ENCODE results near the gene MMP15.
"Not testable (repeated sequence)": the region's sequence is repeated elsewhere in the genome, so short reads cannot be mapped to it uniquely, and the experiment has no call there.

The MMP15 gene

GRCh38 chr16:58025351-58026138, at the start of gene MMP15:
TSS of gene MMP15 (plus strand) at chr16:58025754. CDS start at chr16:58026351, 597 bp downstream.
- DNase-seq: peak; percentile 48

DNA sequence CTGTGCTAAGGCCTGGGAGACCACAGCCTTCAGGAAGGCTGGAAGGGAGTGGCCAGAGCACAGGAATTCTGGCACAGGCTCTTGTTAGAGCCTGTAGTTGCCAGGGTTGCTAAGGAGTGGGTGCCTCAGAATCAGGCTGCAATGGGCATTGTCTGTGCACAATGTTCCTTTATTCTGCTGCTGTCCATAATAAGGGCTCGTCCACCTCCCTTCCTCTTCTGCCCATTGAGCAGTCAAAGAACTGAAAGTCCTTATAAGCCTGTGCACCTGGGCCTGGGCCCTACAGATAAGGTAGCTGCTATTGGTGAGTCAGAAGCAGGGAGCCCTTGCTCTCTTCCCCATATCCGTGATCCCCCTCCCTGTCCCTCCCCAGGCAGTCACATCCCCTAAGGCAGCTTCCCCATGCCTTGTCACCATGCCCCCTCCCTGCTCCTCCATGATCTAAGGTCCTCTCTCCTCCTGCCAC, 49.2 kb upstream of the MMP15 start:
- no peak for DNase-seq

DNA sequence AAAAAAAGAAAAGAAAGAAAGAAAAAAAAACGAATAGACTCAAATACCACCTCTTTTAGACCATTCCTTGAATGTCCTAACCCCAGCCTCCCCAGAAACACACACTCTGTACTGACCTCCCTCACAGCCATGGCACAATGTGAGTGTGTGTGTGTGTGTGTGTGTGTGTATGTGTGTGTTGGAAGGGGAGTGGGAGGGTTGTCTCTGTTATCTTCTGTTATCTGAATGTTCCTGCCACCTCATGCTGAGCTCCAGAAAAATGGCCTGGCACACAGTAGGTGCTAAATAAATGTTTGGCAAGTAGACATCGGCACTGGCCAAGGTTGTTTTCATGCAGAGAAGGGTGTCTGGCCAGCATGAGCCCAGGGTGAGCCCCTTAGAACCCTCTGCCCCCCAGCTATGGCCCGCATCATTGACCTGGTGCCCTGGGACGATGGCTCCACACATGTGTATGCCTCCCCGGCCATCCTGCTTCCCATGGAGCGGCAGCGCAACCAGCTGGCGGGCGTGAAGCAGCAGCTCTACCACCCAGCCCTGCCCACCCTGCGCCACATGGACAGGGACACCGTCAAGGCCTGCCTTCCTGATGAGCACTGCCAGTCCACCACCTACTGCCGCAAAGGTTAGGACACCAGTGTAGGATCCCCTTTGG, 48.0 kb upstream of the MMP15 start:
- DNase-seq: no peak

GRCh38 chr16:57978070-57978465, 47.5 kb upstream of the MMP15 start:
- DNase-seq: not testable (repeated sequence)

GRCh38 chr16:57979006-57979585, 46.5 kb upstream of the MMP15 start:
- DNase-seq: no peak

DNA sequence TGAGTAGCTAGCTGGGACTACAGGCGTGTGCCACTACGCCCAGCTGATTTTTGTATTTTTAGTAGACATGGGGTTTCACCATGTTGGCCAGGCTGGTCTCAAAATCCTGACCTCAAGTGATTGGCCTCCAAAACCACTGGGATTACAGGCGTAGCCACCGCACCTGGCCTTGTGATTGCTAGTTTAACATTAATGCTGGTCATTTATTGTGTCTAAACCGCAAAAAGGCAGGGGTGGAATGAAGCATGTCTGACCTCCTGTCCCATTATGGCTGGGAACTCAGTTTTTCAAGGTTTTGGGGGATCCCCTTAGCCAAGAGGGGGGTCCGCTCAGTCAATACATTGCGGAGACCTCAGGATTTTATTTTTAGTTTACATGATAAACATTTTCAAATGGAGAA, 43.9 kb upstream of the MMP15 start:
- DNase-seq: no peak

DNA sequence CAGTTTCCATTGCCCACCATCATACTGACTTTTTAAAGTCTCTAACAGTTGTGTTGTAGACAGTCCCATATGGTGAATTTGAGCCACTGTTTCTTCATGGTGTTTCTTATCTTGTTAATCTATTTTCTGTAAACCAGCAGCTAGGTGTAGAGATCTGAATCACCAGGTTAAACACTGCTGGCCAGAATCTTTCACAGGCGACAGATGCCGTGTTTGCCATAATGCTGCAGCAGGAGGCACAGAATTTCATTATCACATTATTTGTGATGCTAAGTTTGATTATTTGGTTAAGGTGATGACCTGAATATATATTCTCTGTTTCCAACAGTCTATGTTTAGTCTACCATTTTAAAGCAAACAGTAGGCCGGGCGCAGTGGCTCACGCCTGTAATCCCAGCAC, 43.2 kb upstream of the MMP15 start:
- no peak for DNase-seq

DNA sequence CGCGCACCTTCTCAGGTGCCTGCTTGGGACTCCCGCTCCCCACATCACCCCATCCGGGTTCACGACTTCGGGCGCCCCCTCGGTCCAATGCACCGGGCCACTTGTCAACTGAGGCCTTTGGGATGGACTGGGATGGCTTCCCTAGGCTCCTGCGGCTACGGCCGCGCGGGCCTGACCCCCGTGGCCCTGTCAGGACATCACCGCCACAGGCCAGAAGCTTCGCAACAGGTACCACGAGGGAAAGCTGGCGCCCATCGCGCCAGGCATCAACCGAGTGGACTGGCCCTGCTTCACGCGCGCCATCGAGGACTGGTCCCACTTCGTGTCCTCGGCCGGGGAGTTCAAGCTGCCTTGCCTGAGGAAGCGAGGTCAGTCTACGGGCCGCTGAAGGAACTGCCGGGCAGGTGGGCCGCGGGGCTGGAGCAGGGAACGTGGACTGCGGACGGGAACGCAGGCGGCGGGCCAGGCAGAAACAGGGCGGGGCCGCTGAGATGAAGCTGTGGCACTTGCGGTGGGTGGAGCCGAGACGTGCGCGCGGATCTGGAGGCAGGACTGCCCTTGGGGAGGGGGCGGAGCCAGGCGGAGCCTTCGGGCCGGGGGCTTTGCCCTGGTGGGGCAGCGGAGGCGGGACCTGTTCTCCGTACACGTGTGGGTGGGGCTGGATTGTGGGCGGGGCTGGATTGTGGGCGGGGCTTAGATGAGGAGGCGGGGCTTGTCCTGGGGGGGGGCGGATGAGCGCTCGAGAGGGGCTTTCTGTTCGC, 40.9 kb upstream of the MMP15 start:
- DNase-seq: peak; percentile 3

DNA sequence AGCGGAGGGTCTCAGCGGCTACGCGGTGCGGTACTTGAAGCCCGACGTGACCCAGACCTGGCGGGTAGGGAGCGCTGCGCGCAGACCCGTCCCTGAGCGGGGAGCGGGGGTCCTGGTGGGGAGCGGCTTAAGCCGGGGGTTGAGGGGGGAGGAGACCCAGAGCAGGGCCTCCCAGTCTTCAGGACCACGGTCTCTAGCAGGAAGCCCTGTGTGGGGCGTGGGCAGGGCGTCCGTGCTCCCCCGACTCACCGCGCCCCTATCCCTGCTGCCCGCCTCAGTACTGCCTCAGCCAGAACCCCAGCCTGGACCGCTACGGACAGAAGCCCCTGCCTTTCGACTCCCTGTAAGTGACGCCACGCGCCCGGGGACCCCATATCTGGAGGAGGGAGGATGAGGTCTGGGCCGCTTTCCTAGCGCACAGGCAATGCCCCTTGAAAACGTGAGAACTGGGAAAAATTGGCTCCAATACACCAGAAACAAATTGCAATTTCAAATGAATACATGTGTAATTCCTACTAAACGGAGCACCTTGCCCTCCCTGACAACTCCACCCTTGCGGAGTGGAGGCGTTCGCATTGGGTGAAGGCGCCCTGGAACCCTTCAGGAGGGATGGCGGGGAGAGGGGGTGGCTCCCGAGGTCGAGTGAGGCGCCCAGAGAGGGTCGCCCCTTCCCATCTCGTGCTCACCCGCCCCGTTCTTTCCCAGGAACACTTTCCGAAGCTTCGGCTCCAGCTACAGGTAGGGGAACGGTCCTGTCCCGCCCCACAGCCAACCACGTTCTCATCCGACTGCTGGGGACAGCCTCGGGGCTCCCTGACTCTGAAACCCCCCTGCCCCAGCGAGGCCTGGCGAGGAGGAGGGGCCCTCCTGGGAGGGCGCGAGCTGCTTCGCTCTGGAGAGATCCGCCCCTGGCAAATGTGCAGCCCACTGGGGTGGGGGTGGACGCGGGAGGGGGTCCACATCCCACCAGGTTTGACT, 40.1 kb upstream of the MMP15 start:
- no peak for DNase-seq

DNA sequence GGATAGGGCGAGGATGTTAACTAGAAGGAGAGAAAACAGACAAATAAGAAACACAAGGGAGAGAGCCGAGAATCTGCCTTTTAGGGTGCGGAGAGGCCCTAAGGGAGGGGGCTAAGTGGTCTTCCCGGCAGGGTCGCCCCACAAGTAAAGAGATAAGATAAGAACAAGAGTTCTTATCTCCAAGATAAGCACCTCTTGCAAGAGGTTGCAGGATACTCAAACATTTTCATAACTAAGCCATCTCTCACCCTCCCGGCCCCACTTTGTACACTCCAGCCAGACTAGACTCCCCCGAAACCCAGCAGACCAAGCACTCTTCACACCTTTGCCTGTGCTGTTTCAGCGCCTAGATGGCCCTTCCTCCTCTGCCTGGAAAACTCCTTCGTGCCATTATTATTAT, 39.4 kb upstream of the MMP15 start:
- no peak for DNase-seq

GRCh38 chr16:57987441-57988177, 37.9 kb upstream of the MMP15 start:
- no peak for DNase-seq

GRCh38 chr16:57988929-57989328, 36.6 kb upstream of the MMP15 start:
- peak; percentile 48 for DNase-seq

- DNase-seq: no peak
Measured at GRCh38 chr16:57991551-57992059, 33.9 kb upstream of the MMP15 start.

DNA sequence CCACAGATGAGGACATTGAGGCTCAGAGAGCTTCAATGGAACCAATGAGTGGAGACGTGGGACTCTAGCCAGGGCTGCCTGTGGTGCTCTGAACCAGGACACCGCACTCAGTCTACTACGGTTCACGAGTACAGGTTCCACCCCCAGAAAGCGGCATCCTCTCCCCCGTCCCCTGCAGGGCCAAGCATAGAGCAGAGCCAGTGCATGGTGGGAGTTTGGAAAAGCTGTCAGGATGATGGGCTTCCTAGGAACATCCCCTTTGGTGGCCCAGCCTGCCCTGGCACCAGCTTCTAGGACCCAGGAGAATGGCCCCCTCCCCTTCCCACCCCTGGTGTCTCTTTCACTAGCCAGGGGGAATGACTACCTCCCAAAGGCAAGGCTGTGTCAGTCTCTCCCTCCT, 33.5 kb upstream of the MMP15 start:
- DNase-seq: no peak

- peak; percentile 77 for DNase-seq
Measured at GRCh38 chr16:57993438-57993837, 32.1 kb upstream of the MMP15 start.

DNA sequence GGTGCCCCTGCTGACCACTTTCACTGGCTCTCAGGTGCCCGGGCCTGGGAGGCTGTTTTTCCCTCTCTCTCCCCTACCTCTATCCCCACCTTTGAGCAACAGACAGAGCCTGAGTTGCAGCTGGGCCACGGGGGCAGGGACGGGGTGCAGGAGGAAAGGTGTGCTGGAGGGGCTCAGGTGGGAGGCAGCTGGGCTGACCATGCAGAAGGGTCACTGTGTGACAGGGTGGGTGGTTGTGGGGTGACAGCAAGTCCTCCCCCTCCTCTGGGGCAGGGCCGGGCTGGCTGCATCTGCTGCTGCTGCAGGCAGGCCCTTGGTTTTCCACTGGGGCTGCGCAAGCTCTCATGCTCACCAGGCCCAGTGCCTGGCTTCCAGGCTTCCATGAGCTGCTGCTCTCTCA, 31.7 kb upstream of the MMP15 start:
- DNase-seq: no peak

- DNase-seq: no peak
Measured at GRCh38 chr16:57994361-57994760, 31.2 kb upstream of the MMP15 start.

DNA sequence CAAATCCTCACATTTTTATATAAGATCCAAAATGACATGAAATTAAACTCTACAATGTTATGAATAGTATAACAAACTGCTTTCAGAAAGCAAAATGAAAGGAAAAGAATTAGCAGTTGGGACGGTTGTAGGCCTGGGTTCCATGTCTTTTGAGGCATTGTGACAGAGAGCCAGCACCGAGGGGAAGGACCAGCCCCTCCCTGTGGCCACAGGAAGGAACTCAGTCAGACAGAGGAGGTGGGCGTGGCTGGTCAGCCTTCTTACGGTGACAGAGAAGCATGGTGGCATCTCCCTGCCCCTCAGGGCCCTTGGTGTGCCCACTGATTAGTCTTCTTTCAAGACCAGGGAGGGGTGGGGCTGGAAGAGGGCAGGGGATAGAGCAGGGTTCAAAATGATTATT, 30.8 kb upstream of the MMP15 start:
- no peak for DNase-seq

- no peak for DNase-seq
Measured at GRCh38 chr16:57995721-57996405, 29.7 kb upstream of the MMP15 start.

DNA sequence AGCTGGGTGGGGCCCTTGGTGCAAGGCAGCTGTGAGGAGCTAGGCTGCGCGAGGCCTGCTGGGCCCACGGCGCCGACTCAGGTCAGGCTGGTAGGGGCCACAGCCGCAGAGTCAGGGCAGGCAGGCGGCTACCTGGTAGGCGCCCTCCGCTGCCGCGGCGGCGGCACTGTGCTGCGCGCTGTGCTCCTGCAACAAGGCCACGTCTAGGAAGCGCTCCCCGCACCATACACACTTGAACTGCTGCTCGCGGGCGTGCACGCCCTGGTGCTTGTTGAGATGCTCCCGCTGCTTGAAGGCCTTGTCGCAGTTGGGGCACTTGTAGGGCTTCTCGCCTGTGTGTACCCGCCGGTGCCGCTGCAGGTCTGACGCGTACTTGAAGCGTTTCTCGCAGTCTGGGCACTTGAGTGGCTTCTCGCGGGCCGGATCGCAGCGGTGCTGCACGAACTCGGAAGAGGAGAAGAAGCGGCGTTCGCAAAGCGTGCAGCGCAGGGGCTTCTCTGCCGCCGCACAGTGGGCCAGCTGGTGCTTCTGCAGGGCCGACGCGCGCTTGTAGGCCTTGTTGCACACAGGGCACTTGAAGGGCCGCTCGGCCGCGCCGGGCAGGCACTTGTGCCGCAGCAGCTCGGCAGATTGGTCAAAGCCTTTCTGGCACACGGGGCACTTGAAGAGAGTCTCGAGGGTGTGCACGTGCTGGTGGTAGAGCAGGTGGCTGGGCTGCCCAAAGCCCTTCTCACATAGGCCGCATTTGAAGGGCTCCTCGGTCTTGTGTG, 29.0 kb upstream of the MMP15 start:
- no peak for DNase-seq

Measured in DMS79 treated with DMSO at 0.1 percent for 48 hours (cell line).